Chondrocyte (in vitro differentiated cells): ENCODE measurements around the gene UNC119. TPM values are rescaled to one million over a fixed set of nuclear protein-coding genes. Genes with fewer than 3 reads are reported as not detected.

Experiments
- DNase-seq: peaks from one replicate; pipeline ENCODE4 v3.0.0; 2021; ENCODE audit warnings: mixed read lengths, low spot score
- H3K27ac Mint-ChIP-seq: one replicate; pipeline ENCODE4 v1.8.0; 2021; ENCODE audit warnings: mild to moderate bottlenecking, moderate library complexity, mixed read lengths; ENCODE audit not compliant: unreplicated experiment
- H3K27me3 Mint-ChIP-seq: 2 replicates; pipeline ENCODE4 v1.8.0; 2021; ENCODE audit warnings: low read depth, mixed read lengths
- H3K36me3 Mint-ChIP-seq: 2 replicates; pipeline ENCODE4 v1.8.0; 2021; ENCODE audit warnings: low read depth, mixed read lengths
- H3K4me1 Mint-ChIP-seq: 2 replicates; pipeline ENCODE4 v1.8.0; 2021; ENCODE audit warnings: low read depth, mild to moderate bottlenecking, mixed read lengths
- H3K4me3 Mint-ChIP-seq: one replicate; pipeline ENCODE4 v1.8.0; 2021; ENCODE audit warnings: mild to moderate bottlenecking, moderate library complexity, mixed read lengths; ENCODE audit not compliant: unreplicated experiment
- H3K9me3 Mint-ChIP-seq: 2 replicates; pipeline ENCODE4 v1.8.0; 2021; ENCODE audit warnings: low read depth, mixed read lengths
- CTCF ChIP-seq: fragments of 200-600 bp; sonication (generic); IDR thresholded peaks from 2 replicates; pipeline ENCODE4 v1.5.0; 2021; ENCODE audit warnings: antibody characterized with exemption, mild to moderate bottlenecking, moderate library complexity
- total RNA-seq: library from RNA; stranded (reverse); gene quantifications from 3 replicates; pipeline ENCODE4 v1.2.1, GENCODE V29; 2021

The UNC119 gene
- total RNA-seq, 1 donor from 2014 or later, result 24.9 TPM

- DNase-seq, result peak; percentile 34
- TF ChIP-seq CTCF, result no peak
- Mint-ChIP-seq H3K27me3 (no peaks in the 10 kb centered on the region), H3K36me3 (peaks cover 3% of the 10 kb centered on the region), H3K27ac (no peak overlapping the region), H3K4me3 (peak overlapping the region; percentile 84), H3K9me3 (no peaks in the 10 kb centered on the region), H3K4me1 (peaks cover 29% of the 10 kb centered on the region)
Measured at GRCh38 chr17:28572259-28573039, 20.0 kb upstream of the UNC119 start.

- Mint-ChIP-seq H3K27me3 (no peaks in the 10 kb centered on the region), H3K27ac (peak within 1 kb of the TSS; percentile 74), H3K4me3 (peak within 1 kb of the TSS; percentile 84), H3K4me1 (peaks cover 29% of the 10 kb centered on the region), H3K36me3 (peaks cover 4% of the 10 kb centered on the region), H3K9me3 (no peaks in the 10 kb centered on the region)
- DNase-seq, result peak; percentile 98
- TF ChIP-seq CTCF, result no peak
Measured at GRCh38 chr17:28571361-28572122, 19.1 kb upstream of the UNC119 start, which contains the start of gene PIGS. PIGS (minus strand) TSS chr17:28571524; CDS start chr17:28571496, 28 bp downstream.

GRCh38 chr17:28570716-28571360 lies 18.4 kb upstream of the UNC119 start:
- Mint-ChIP-seq H3K4me1 (peaks cover 29% of the 10 kb centered on the region), H3K27me3 (no peaks in the 10 kb centered on the region), H3K9me3 (no peaks in the 10 kb centered on the region), H3K27ac (peak overlapping the region; percentile 74), H3K4me3 (peak overlapping the region; percentile 84), H3K36me3 (peaks cover 4% of the 10 kb centered on the region)
- peak; percentile 86 for DNase-seq
- TF ChIP-seq CTCF, result no peak

- no peak overlapping the region for H3K4me3 Mint-ChIP-seq
- H3K4me1 Mint-ChIP-seq, result peaks cover 29% of the 10 kb centered on the region
- no peaks in the 10 kb centered on the region for H3K9me3 Mint-ChIP-seq
- no peaks in the 10 kb centered on the region for H3K27me3 Mint-ChIP-seq
- TF ChIP-seq CTCF, result no peak
- H3K27ac Mint-ChIP-seq, result no peak overlapping the region
- DNase-seq, result no peak
- peaks cover 4% of the 10 kb centered on the region for H3K36me3 Mint-ChIP-seq
Measured at GRCh38 chr17:28569446-28569845, 17.0 kb upstream of the UNC119 start.

GRCh38 chr17:28567604-28568003 lies 15.2 kb upstream of the UNC119 start:
- Mint-ChIP-seq H3K36me3 (peaks cover 4% of the 10 kb centered on the region), H3K4me1 (peaks cover 35% of the 10 kb centered on the region), H3K9me3 (no peaks in the 10 kb centered on the region), H3K4me3 (no peak overlapping the region), H3K27me3 (no peaks in the 10 kb centered on the region), H3K27ac (no peak overlapping the region)
- TF ChIP-seq CTCF, result no peak
- DNase-seq, result no peak
